A549 (cell line): ENCODE measurements around the gene OR4D11. TPM values are rescaled to one million over a fixed set of nuclear protein-coding genes. Genes with fewer than 3 reads are reported as not detected.
"Not testable (repeated sequence)": the region's sequence is repeated elsewhere in the genome, so short reads cannot be mapped to it uniquely, and the experiment has no call there.

Source experiments
- ATAC-seq, 2 experiments: fragments of 200-7000 bp in 1 of 2; fragments of >200 bp in 1 of 2; cut with Nextera tagmentation in 1 of 2; cut with Tn5 transposase in 1 of 2; 3 replicates each; pipeline versions ENCODE4 v1.8.0 to v1.9.1; 2018 to 2020; ENCODE audit warnings: mild to moderate bottlenecking in 1 of 2, moderate library complexity in 1 of 2
- CTCF ChIA-PET: fragments of 300-600 bp; sonication (Branson Sonifier 250); formaldehyde crosslinking; extraction: SDS; loops from one replicate; lab custom pipeline; 2021; ENCODE audit warnings: antibody characterized with exemption, inconsistent platforms; lab: Yijun Ruan, JAX
- POLR2A ChIA-PET: fragments of 350-600 bp; formaldehyde crosslinking; extraction: SDS; loops from one replicate; lab custom pipeline; 2021; ENCODE audit warnings: antibody characterized with exemption, inconsistent platforms; lab: Yijun Ruan, JAX
- DNase-seq, 2 experiments: peaks; one replicate each; pipeline versions ENCODE4 v3.0.0 to v3.0.0-alpha.2; 2011 to 2016; ENCODE audit warnings: low read depth in 1 of 2, low spot score in 1 of 2
- FAIRE-seq: peaks from 2 replicates; lab custom pipeline; 2011; peaks lifted over from hg19 to GRCh38; lab: Jason Lieb, UNC
- H3K27ac ChIP-seq, 2 experiments: fragments of >200 bp; sonication (Bioruptor Twin); formaldehyde crosslinking; 3 replicates each; pipeline ENCODE4 v1.5.1; 2016 to 2017
- H3K4me1 ChIP-seq: fragments of >200 bp; sonication (Bioruptor Twin); formaldehyde crosslinking; 3 replicates; pipeline ENCODE4 v1.6.1; 2016
- H3K4me2 ChIP-seq: fragments of >200 bp; sonication (Bioruptor Twin); formaldehyde crosslinking; 3 replicates; pipeline ENCODE4 v1.6.1; 2016
- H3K4me3 ChIP-seq: fragments of >200 bp; sonication (Bioruptor Twin); formaldehyde crosslinking; 3 replicates; pipeline ENCODE4 v1.5.1; 2016
- H3K9me3 ChIP-seq: fragments of >200 bp; sonication (Bioruptor Twin); formaldehyde crosslinking; 3 replicates; pipeline ENCODE4 v1.6.1; 2016
- CHD4 ChIP-seq: fragments of 200-600 bp; sonication (generic); IDR thresholded peaks from 2 replicates; pipeline ENCODE4 v1.6.1; 2016; ENCODE audit warnings: antibody characterized with exemption, mild to moderate bottlenecking, borderline replicate concordance
- EHMT2 ChIP-seq: fragments of 200-600 bp; sonication (generic); IDR thresholded peaks from 2 replicates; pipeline ENCODE4 v1.6.1; 2016; ENCODE audit warnings: antibody characterized with exemption, low read depth, mild to moderate bottlenecking, moderate library complexity
- ELK1 ChIP-seq: fragments of 150-350 bp; IDR thresholded peaks from 2 replicates; pipeline ENCODE4 v1.6.1; 2014; ENCODE audit warnings: low read depth, mild to moderate bottlenecking, low read length
- ESRRA ChIP-seq: fragments of 150-350 bp; IDR thresholded peaks from 2 replicates; pipeline ENCODE4 v1.6.1; 2014; ENCODE audit warnings: mild to moderate bottlenecking, low read length, borderline replicate concordance
- FOSL2 ChIP-seq, 2 experiments: fragments of 450-650 bp in 1 of 2; fragments of >200 bp in 1 of 2; sonication (Bioruptor Twin) in 1 of 2; formaldehyde crosslinking; IDR thresholded peaks; 2 replicates each; pipeline versions ENCODE4 v1.5.0 to v1.6.1; 2016 to 2020; ENCODE audit warnings: mild to moderate bottlenecking in 1 of 2, moderate library complexity in 1 of 2
- HDAC2 ChIP-seq: fragments of 200-600 bp; sonication (generic); IDR thresholded peaks from 2 replicates; pipeline ENCODE4 v1.6.1; 2016
- HES2 ChIP-seq: fragments of >200 bp; sonication (Bioruptor Twin); formaldehyde crosslinking; IDR thresholded peaks from 2 replicates; pipeline ENCODE4 v1.6.1; 2016
- HOXB5 ChIP-seq: fragments of 250-450 bp; sonication (Bioruptor Pico); IDR thresholded peaks from 2 replicates; pipeline ENCODE4 v1.5.0; 2020; ENCODE audit warnings: mild to moderate bottlenecking, moderate library complexity
- KDM1A ChIP-seq: fragments of 200-600 bp; sonication (generic); IDR thresholded peaks from 2 replicates; pipeline ENCODE4 v1.6.1; 2016; ENCODE audit warnings: low read depth, mild to moderate bottlenecking
- MYC ChIP-seq: IDR thresholded peaks from 2 replicates; pipeline ENCODE4 v1.6.1; 2012; ENCODE audit warnings: mild to moderate bottlenecking, inconsistent platforms, low read length, improper control_type of control experiment, borderline replicate concordance
- NPAS2 ChIP-seq: fragments of 250-450 bp; sonication (Bioruptor Pico); IDR thresholded peaks from 2 replicates; pipeline ENCODE4 v1.8.0; 2022; ENCODE audit warnings: mild to moderate bottlenecking, moderate library complexity, borderline replicate concordance
- RAD21 ChIP-seq, 2 experiments: fragments of >200 bp in 1 of 2; sonication (Bioruptor Twin) in 1 of 2; formaldehyde crosslinking in 1 of 2; IDR thresholded peaks in 1 of 2; conservative IDR thresholded peaks in 1 of 2; 2 replicates in 1 of 2; 3 replicates in 1 of 2; pipeline ENCODE4 v1.6.1; 2012 to 2018; ENCODE audit warnings: inconsistent platforms in 1 of 2
- RARB ChIP-seq: fragments of 250-450 bp; sonication (Bioruptor Pico); IDR thresholded peaks from 2 replicates; pipeline ENCODE4 v1.8.0; 2021; ENCODE audit warnings: mild to moderate bottlenecking, moderate library complexity
- RCOR1 ChIP-seq: fragments of 150-350 bp; IDR thresholded peaks from 2 replicates; pipeline ENCODE4 v1.6.1; 2014; ENCODE audit warnings: antibody characterized with exemption, low read length, low read depth
- RFX5 ChIP-seq: fragments of 450-650 bp; IDR thresholded peaks from 2 replicates; pipeline ENCODE4 v1.7.1; 2014; ENCODE audit warnings: antibody characterized with exemption, mild to moderate bottlenecking, moderate library complexity
- SMC3 ChIP-seq: fragments of >200 bp; sonication (Bioruptor Twin); formaldehyde crosslinking; IDR thresholded peaks from 3 replicates; pipeline ENCODE4 v1.6.1; 2018; ENCODE audit warnings: inconsistent platforms
- TFCP2L1 ChIP-seq: fragments of 250-450 bp; sonication (Bioruptor Pico); IDR thresholded peaks from 2 replicates; pipeline ENCODE4 v1.5.0; 2021; ENCODE audit warnings: mild to moderate bottlenecking
- USF2 ChIP-seq: fragments of 450-650 bp; IDR thresholded peaks from 2 replicates; pipeline ENCODE4 v1.6.1; 2014; ENCODE audit warnings: antibody characterized with exemption
- ZFP36 ChIP-seq: fragments of 450-650 bp; IDR thresholded peaks from 2 replicates; pipeline ENCODE4 v1.6.1; 2014; ENCODE audit warnings: borderline replicate concordance; ENCODE audit not compliant: partially characterized antibody
- ZSCAN20 ChIP-seq: fragments of 250-450 bp; sonication (Bioruptor Pico); IDR thresholded peaks from 2 replicates; pipeline ENCODE4 v1.8.0; 2022; ENCODE audit warnings: mild to moderate bottlenecking, moderate library complexity
- WGBS: methylation state at CpG from one replicate; pipeline ENCODE4 v1.1.6; 2017; ENCODE audit errors: missing lambda C conversion rate; 5-methylcytosine and 5-hydroxymethylcytosine counted together
- polyA plus RNA-seq, 4 experiments: library from polyadenylated mRNA; depleted of rRNA in 3 of 4; stranded (reverse); fragments of >200 nt; fragmentation: RNase III in 1 of 4; extraction: RNeasy Plus Mini Kit Qiagen cat#74134 plus additional on column Dnase treatment in 1 of 4; gene quantifications; 2 replicates in 3 of 4; 3 replicates in 1 of 4; pipeline ENCODE4 v1.2.3, GENCODE V29; 2011 to 2017

Gene OR4D11
- polyA plus RNA-seq, 2 of the 4 experiments (the other 2 are of a cell fraction), result not detected

GRCh38 chr11:59511675-59512074, 8.3 kb downstream of the OR4D11 start:
- Histone ChIP-seq H3K4me3 (no peak overlapping the region), H3K9me3 (no peaks in the 10 kb centered on the region), H3K4me2 (no peak overlapping the region), H3K27ac (no peak overlapping the region), H3K4me1 (no peaks in the 10 kb centered on the region)
- DNase-seq (no peak), ATAC-seq (no peak), FAIRE-seq (no peak)
- no peak for TF ChIP-seq RFX5
- 44% methylated on average over 1 of the region's 1 CpG for WGBS
- ChIA-PET CTCF (no interaction called here), POLR2A (no interaction called here)

- DNase-seq, H3K4me3 ChIP-seq, H3K9me3 ChIP-seq, POLR2A ChIA-PET, H3K27ac ChIP-seq, ATAC-seq, CTCF ChIA-PET, H3K4me2 ChIP-seq, H3K4me1 ChIP-seq, FAIRE-seq: not testable (repeated sequence)
- WGBS, result 29% methylated on average over 2 of the region's 2 CpGs
Observed at GRCh38 chr11:59520139-59520538, 16.8 kb downstream of the OR4D11 start.

GRCh38 chr11:59520741-59521140, 17.4 kb downstream of the OR4D11 start:
- Histone ChIP-seq H3K4me1 (no peaks in the 10 kb centered on the region), H3K9me3 (no peaks in the 10 kb centered on the region), H3K4me3 (no peak overlapping the region), H3K4me2 (no peak overlapping the region), H3K27ac (no peak overlapping the region)
- TF ChIP-seq RAD21 (conservative IDR thresholded peaks at IDR 0.05 in 1 of 2, IDR thresholded peaks at IDR 0.05 in 1 of 2) (no peak), ELK1 (no peak)
- ATAC-seq, result no peak
- POLR2A ChIA-PET, result no interaction called here
- no peak for DNase-seq
- CTCF ChIA-PET, result interaction anchor here (0.6 to 0.9 kb wide), 2 partner anchors 8 to 398 kb away, joined by 3 read pairs; no protein-coding TSS in a partner anchor
- no peak for FAIRE-seq
- 67% methylated on average over 5 of the region's 5 CpGs for WGBS

GRCh38 chr11:59523541-59523940, 20.2 kb downstream of the OR4D11 start:
- ChIA-PET CTCF (interaction anchor here (1.0 kb wide), 1 partner anchor 31 kb away, joined by 3 read pairs; no protein-coding TSS in a partner anchor), POLR2A (no interaction called here)
- Histone ChIP-seq H3K27ac (no peak overlapping the region), H3K9me3 (no peaks in the 10 kb centered on the region), H3K4me1 (no peaks in the 10 kb centered on the region), H3K4me2 (no peak overlapping the region), H3K4me3 (no peak overlapping the region)
- FAIRE-seq (no peak), ATAC-seq (peak; percentile 87 to 89), DNase-seq (peak in 1 of 2 experiments; percentile 30)
- 8% methylated on average over 1 of the region's 1 CpG for WGBS
- TF ChIP-seq MYC, result no peak
- TF ChIP-seq SMC3, result no peak
- TF ChIP-seq RARB, result no peak
- no peak for TF ChIP-seq EHMT2
- TF ChIP-seq ESRRA, result no peak
- no peak for TF ChIP-seq FOSL2 (IDR thresholded peaks at IDR 0.05)
- no peak for TF ChIP-seq FOSL2 (CRISPR knock-in tag; IDR thresholded peaks at IDR 0.05)
- no peak for TF ChIP-seq HOXB5
- no peak for TF ChIP-seq KDM1A
- no peak for TF ChIP-seq CHD4
- TF ChIP-seq NPAS2 (CRISPR knock-in tag), result no peak
- no peak for TF ChIP-seq RCOR1
- no peak for TF ChIP-seq USF2
- TF ChIP-seq ZSCAN20 (CRISPR knock-in tag), result no peak
- TF ChIP-seq HDAC2, result no peak
- TF ChIP-seq ZFP36, result no peak
- TF ChIP-seq TFCP2L1 (CRISPR knock-in tag), result no peak
- TF ChIP-seq HES2, result no peak
